ENCODE measurements around the gene VTI1B.

- TF ChIP-seq CTCF (conservative IDR thresholded peaks at IDR 0.05): no peak
- no peak for TF ChIP-seq ZFX (IDR thresholded peaks at IDR 0.05)
These were observed 22.6 kb upstream of the VTI1B start for GRCh38 chr14:67697006-67697405.

Measured in C4-2B (cell line).